Muscle layer of duodenum (tissue), 2 donors: ENCODE data around the gene TNFRSF8.
"Not testable (repeated sequence)": the region's sequence is repeated elsewhere in the genome, so short reads cannot be mapped to it uniquely, and the experiment has no call there.

ENCODE experiments used
- H3K27ac ChIP-seq: one replicate; pipeline ENCODE4 v1.7.0; 2013; ENCODE audit warnings: mild to moderate bottlenecking, low read length
- H3K27me3 ChIP-seq: one replicate; pipeline ENCODE4 v1.7.0; 2013; ENCODE audit warnings: low read depth, mild to moderate bottlenecking, control low read depth, low read length
- H3K36me3 ChIP-seq, 2 donors: one replicate each; pipeline ENCODE4 v1.7.0; 2013; ENCODE audit warnings: low read length in 2 of 2, control low read depth in 1 of 2, mild to moderate bottlenecking in 1 of 2; ENCODE audit not compliant: insufficient read depth in 2 of 2, control insufficient read depth in 1 of 2
- H3K4me1 ChIP-seq, 2 donors: one replicate each; pipeline ENCODE4 v1.7.0; 2013; ENCODE audit warnings: low read length in 2 of 2, mild to moderate bottlenecking in 2 of 2, control low read depth in 1 of 2, moderate library complexity in 1 of 2; ENCODE audit not compliant: insufficient read depth in 2 of 2, control insufficient read depth in 1 of 2
- H3K4me3 ChIP-seq, 2 donors: one replicate each; pipeline ENCODE4 v1.7.0; 2013; ENCODE audit warnings: low read length in 2 of 2, low read depth in 1 of 2, mild to moderate bottlenecking in 1 of 2
- H3K9me3 ChIP-seq, 2 donors: one replicate each; pipeline ENCODE4 v1.7.0; 2013; ENCODE audit warnings: low read length in 2 of 2, control low read depth in 1 of 2, mild to moderate bottlenecking in 1 of 2; ENCODE audit not compliant: control insufficient read depth in 1 of 2
- donor health status: healthy.

Gene TNFRSF8

GRCh38 chr1:12039824-12040456, 23.2 kb upstream of the TNFRSF8 start:
- H3K4me3 ChIP-seq, H3K36me3 ChIP-seq, H3K9me3 ChIP-seq, H3K27me3 ChIP-seq, H3K4me1 ChIP-seq, H3K27ac ChIP-seq: not testable (repeated sequence)

GRCh38 chr1:12040457-12041051, 22.5 kb upstream of the TNFRSF8 start:
- no peaks in the 10 kb centered on the region for H3K36me3 ChIP-seq
- no peaks in the 10 kb centered on the region for H3K9me3 ChIP-seq
- no peak overlapping the region for H3K27ac ChIP-seq
- H3K27me3 ChIP-seq: no peaks in the 10 kb centered on the region
- H3K4me1 ChIP-seq: no peaks in the 10 kb centered on the region
- H3K4me3 ChIP-seq: no peak overlapping the region

- not testable (repeated sequence) for H3K27me3 ChIP-seq, H3K4me3 ChIP-seq, H3K4me1 ChIP-seq, H3K9me3 ChIP-seq, H3K27ac ChIP-seq, H3K36me3 ChIP-seq
Measured at GRCh38 chr1:12044187-12044877, 18.8 kb upstream of the TNFRSF8 start.

- no peak overlapping the region for H3K4me3 ChIP-seq
- H3K27me3 ChIP-seq: no peaks in the 10 kb centered on the region
- H3K4me1 ChIP-seq: peaks cover 0 to under 1% of the 10 kb centered on the region in 2 donors
- H3K9me3 ChIP-seq: no peaks in the 10 kb centered on the region
- no peaks in the 10 kb centered on the region for H3K36me3 ChIP-seq
- no peak overlapping the region for H3K27ac ChIP-seq
Measured at GRCh38 chr1:12046749-12047119, 16.4 kb upstream of the TNFRSF8 start.

GRCh38 chr1:12047120-12047876, 15.8 kb upstream of the TNFRSF8 start:
- Histone ChIP-seq H3K4me3 (no peak overlapping the region), H3K9me3 (no peaks in the 10 kb centered on the region), H3K36me3 (no peaks in the 10 kb centered on the region), H3K27ac (no peak overlapping the region), H3K27me3 (no peaks in the 10 kb centered on the region), H3K4me1 (peaks cover 0 to 6% of the 10 kb centered on the region in 2 donors)

GRCh38 chr1:12048372-12048771, 14.7 kb upstream of the TNFRSF8 start:
- Histone ChIP-seq H3K4me1 (peaks cover 0 to 16% of the 10 kb centered on the region in 2 donors), H3K9me3 (no peaks in the 10 kb centered on the region), H3K27ac (no peak overlapping the region), H3K4me3 (no peak overlapping the region), H3K27me3 (no peaks in the 10 kb centered on the region), H3K36me3 (no peaks in the 10 kb centered on the region)

- H3K27me3 ChIP-seq: no peaks in the 10 kb centered on the region
- no peaks in the 10 kb centered on the region for H3K9me3 ChIP-seq
- peaks cover 0 to 23% of the 10 kb centered on the region in 2 donors for H3K4me1 ChIP-seq
- H3K27ac ChIP-seq: no peak overlapping the region
- H3K36me3 ChIP-seq: no peaks in the 10 kb centered on the region
- no peak overlapping the region for H3K4me3 ChIP-seq
Measured at GRCh38 chr1:12049616-12050015, 13.5 kb upstream of the TNFRSF8 start.

GRCh38 chr1:12051361-12051760, 11.7 kb upstream of the TNFRSF8 start:
- H3K36me3 ChIP-seq: no peaks in the 10 kb centered on the region
- H3K4me1 ChIP-seq: peaks cover 0 to 23% of the 10 kb centered on the region in 2 donors
- H3K4me3 ChIP-seq: no peak overlapping the region
- no peaks in the 10 kb centered on the region for H3K9me3 ChIP-seq
- no peaks in the 10 kb centered on the region for H3K27me3 ChIP-seq
- no peak overlapping the region for H3K27ac ChIP-seq

- Histone ChIP-seq H3K36me3 (no peaks in the 10 kb centered on the region), H3K4me3 (no peak overlapping the region), H3K27ac (no peak overlapping the region), H3K27me3 (no peaks in the 10 kb centered on the region), H3K9me3 (no peaks in the 10 kb centered on the region), H3K4me1 (peaks cover 0 to 23% of the 10 kb centered on the region in 2 donors)
Measured at GRCh38 chr1:12052008-12052573, 11.0 kb upstream of the TNFRSF8 start.

GRCh38 chr1:12052997-12053686, 10.0 kb upstream of the TNFRSF8 start:
- Histone ChIP-seq H3K9me3 (no peaks in the 10 kb centered on the region), H3K4me3 (no peak overlapping the region), H3K27ac (no peak overlapping the region), H3K36me3 (no peaks in the 10 kb centered on the region), H3K27me3 (no peaks in the 10 kb centered on the region), H3K4me1 (peaks cover 0 to 23% of the 10 kb centered on the region in 2 donors)
